HUES48 (cell line): Measurements from ENCODE around the gene FRMD4A.

Source experiments
- H3K27ac ChIP-seq: one replicate; pipeline ENCODE4 v1.7.0; 2013; ENCODE audit warnings: low read depth, low read length, inconsistent platforms
- H3K27me3 ChIP-seq: 2 replicates; pipeline ENCODE4 v1.6.1; 2013; ENCODE audit warnings: mild to moderate bottlenecking, low read length; ENCODE audit not compliant: control insufficient read depth, insufficient read depth
- H3K36me3 ChIP-seq: 2 replicates; pipeline ENCODE4 v1.6.1; 2013; ENCODE audit warnings: low read length; ENCODE audit not compliant: control insufficient read depth, insufficient read depth
- H3K4me1 ChIP-seq: 2 replicates; pipeline ENCODE4 v1.6.1; 2013; ENCODE audit warnings: mild to moderate bottlenecking, low read length; ENCODE audit not compliant: control insufficient read depth, insufficient read depth
- H3K4me3 ChIP-seq: 2 replicates; pipeline ENCODE4 v1.5.1; 2013; ENCODE audit warnings: mild to moderate bottlenecking, low read depth, low read length
- H3K9ac ChIP-seq: 2 replicates; pipeline ENCODE4 v1.6.1; 2013; ENCODE audit warnings: mild to moderate bottlenecking, low read depth, low read length, moderate library complexity
- H3K9me3 ChIP-seq: 2 replicates; pipeline ENCODE4 v1.6.1; 2013; ENCODE audit warnings: low read length; ENCODE audit not compliant: control insufficient read depth, insufficient read depth

The FRMD4A gene

GRCh38 chr10:14126697-14127440 is 203.9 kb downstream of the FRMD4A start:
- Histone ChIP-seq H3K27me3 (no peaks in the 10 kb centered on the region), H3K36me3 (no peaks in the 10 kb centered on the region), H3K9me3 (no peaks in the 10 kb centered on the region), H3K27ac (no peak overlapping the region), H3K9ac (no peak overlapping the region), H3K4me1 (peaks cover 3% of the 10 kb centered on the region; the same call in 1 of the 2 replicates), H3K4me3 (no peak overlapping the region)

DNA sequence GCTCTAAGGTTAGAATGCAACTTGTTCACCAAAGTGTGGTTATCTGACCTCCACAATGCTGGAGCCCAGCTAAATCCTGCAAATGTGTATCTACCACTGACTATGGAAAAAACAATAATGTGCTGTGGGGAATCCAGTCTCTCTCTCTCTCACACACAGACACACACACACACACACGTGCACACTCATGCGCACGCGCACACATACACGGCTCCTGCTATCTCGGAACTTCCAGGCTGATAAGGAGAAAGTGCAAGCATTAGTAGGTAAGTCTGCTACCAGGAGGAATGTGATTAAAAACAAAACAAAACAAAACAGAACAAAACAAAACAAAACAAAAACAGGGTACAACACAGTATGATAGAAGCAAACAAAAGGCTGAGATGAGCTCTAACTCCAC is 205.2 kb downstream of the FRMD4A start:
- Histone ChIP-seq H3K9ac (no peak overlapping the region), H3K36me3 (no peaks in the 10 kb centered on the region), H3K4me1 (peaks cover 3% of the 10 kb centered on the region; the same call in 1 of the 2 replicates), H3K27me3 (no peaks in the 10 kb centered on the region), H3K27ac (no peak overlapping the region), H3K9me3 (no peaks in the 10 kb centered on the region), H3K4me3 (no peak overlapping the region)

- no peaks in the 10 kb centered on the region for H3K36me3 ChIP-seq
- peaks cover 3% of the 10 kb centered on the region; the same call in 1 of the 2 replicates for H3K4me1 ChIP-seq
- H3K4me3 ChIP-seq: no peak overlapping the region
- no peaks in the 10 kb centered on the region for H3K27me3 ChIP-seq
- H3K9ac ChIP-seq: no peak overlapping the region
- no peak overlapping the region for H3K27ac ChIP-seq
- H3K9me3 ChIP-seq: no peaks in the 10 kb centered on the region
These were observed 205.8 kb downstream of the FRMD4A start for GRCh38 chr10:14124941-14125340.

- H3K36me3 ChIP-seq: no peaks in the 10 kb centered on the region
- H3K27me3 ChIP-seq: no peaks in the 10 kb centered on the region
- H3K9me3 ChIP-seq: no peaks in the 10 kb centered on the region
- H3K9ac ChIP-seq: no peak overlapping the region
- no peak overlapping the region for H3K4me3 ChIP-seq
- H3K4me1 ChIP-seq: no peaks in the 10 kb centered on the region
- H3K27ac ChIP-seq: no peak overlapping the region
These were observed 207.6 kb downstream of the FRMD4A start for GRCh38 chr10:14123139-14123538.

- no peak overlapping the region for H3K9ac ChIP-seq
- no peak overlapping the region for H3K4me3 ChIP-seq
- H3K27ac ChIP-seq: no peak overlapping the region
- H3K4me1 ChIP-seq: no peaks in the 10 kb centered on the region
- H3K27me3 ChIP-seq: no peaks in the 10 kb centered on the region
- H3K9me3 ChIP-seq: no peaks in the 10 kb centered on the region
- no peaks in the 10 kb centered on the region for H3K36me3 ChIP-seq
These were observed 209.9 kb downstream of the FRMD4A start for GRCh38 chr10:14120812-14121211.

- Histone ChIP-seq H3K4me3 (no peak overlapping the region), H3K36me3 (no peaks in the 10 kb centered on the region), H3K9me3 (no peaks in the 10 kb centered on the region), H3K4me1 (no peaks in the 10 kb centered on the region), H3K27me3 (no peaks in the 10 kb centered on the region), H3K9ac (no peak overlapping the region), H3K27ac (no peak overlapping the region)
These were observed 211.8 kb downstream of the FRMD4A start for GRCh38 chr10:14118953-14119352.

GRCh38 chr10:14116837-14117236 is 213.9 kb downstream of the FRMD4A start:
- no peak overlapping the region for H3K4me3 ChIP-seq

DNA sequence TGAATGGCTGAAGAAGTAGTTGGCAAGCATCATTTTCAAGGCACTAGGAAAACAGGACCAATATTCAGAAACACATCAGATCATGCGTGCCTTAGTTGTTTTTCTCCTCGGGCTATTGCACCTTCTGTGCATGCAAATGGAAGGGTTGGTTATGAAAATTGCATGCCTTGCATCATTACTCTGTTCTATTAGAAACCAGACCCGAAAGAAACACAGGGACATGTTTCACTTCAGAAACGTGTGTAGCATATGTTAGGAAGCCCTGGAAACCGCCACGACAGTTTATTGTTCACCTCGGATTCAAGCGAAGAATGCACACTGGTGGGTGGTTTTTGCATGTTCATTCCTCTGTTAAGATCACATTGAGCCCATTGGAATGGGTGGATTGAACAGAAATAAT is 214.7 kb downstream of the FRMD4A start:
- Histone ChIP-seq H3K4me1 (no peaks in the 10 kb centered on the region), H3K4me3 (no peak overlapping the region), H3K36me3 (no peaks in the 10 kb centered on the region), H3K27me3 (no peaks in the 10 kb centered on the region), H3K9ac (no peak overlapping the region), H3K9me3 (no peaks in the 10 kb centered on the region), H3K27ac (no peak overlapping the region)

More at GRCh38 chr10:14116837-14117236, 213.9 kb downstream of the FRMD4A start:
- no peak overlapping the region for H3K9ac ChIP-seq
- no peaks in the 10 kb centered on the region for H3K36me3 ChIP-seq
- no peaks in the 10 kb centered on the region for H3K27me3 ChIP-seq
- H3K9me3 ChIP-seq: no peaks in the 10 kb centered on the region
- H3K27ac ChIP-seq: no peak overlapping the region
- no peaks in the 10 kb centered on the region for H3K4me1 ChIP-seq

DNA sequence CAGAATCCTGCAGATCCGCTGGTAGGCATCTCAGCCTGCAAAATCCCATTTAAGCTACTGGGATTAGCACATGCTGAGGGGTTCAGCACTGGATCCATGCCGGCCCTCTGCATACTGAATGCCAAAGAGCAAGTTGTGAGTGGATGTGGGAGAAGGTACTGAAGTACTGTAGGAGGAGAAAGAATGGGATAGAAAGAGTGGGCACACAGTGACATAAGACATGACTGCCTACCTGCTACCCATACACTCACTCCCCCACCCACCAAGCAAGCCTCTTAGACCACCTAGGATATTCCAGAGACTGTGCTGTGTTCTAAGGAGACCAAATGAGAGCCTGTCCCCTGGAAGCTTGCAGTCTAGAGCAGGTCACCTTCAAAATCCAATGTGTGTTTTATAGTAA is 215.9 kb downstream of the FRMD4A start:
- no peaks in the 10 kb centered on the region for H3K36me3 ChIP-seq
- H3K9ac ChIP-seq: no peak overlapping the region
- no peak overlapping the region for H3K4me3 ChIP-seq
- H3K4me1 ChIP-seq: no peaks in the 10 kb centered on the region
- H3K9me3 ChIP-seq: no peaks in the 10 kb centered on the region
- no peaks in the 10 kb centered on the region for H3K27me3 ChIP-seq
- no peak overlapping the region for H3K27ac ChIP-seq

DNA sequence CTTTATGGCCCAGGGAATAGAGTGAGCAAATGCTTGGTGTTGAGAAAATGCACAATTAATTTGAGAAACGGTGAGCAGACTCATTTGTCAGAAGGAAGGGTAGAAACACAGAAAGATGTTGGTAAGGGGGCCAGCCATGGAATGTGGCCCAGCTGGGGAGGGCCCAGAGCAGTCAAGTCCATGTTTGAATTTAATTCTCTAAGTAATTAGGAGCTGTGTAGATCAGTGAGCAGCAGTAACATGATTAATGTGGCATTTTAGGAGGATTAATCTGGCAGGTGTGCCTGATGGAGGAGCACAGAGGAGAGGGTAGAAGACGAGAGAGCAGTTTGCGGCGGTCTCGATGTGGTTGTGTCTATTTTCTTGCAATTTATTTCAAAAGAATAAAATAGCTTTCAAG is 218.7 kb downstream of the FRMD4A start:
- Histone ChIP-seq H3K9ac (no peak overlapping the region), H3K27me3 (no peaks in the 10 kb centered on the region), H3K4me3 (no peak overlapping the region), H3K9me3 (no peaks in the 10 kb centered on the region), H3K4me1 (no peaks in the 10 kb centered on the region), H3K36me3 (no peaks in the 10 kb centered on the region), H3K27ac (no peak overlapping the region)

GRCh38 chr10:14111208-14111607 is 219.5 kb downstream of the FRMD4A start:
- H3K27ac ChIP-seq: no peak overlapping the region

More at GRCh38 chr10:14111208-14111607, 219.5 kb downstream of the FRMD4A start:
- Histone ChIP-seq H3K9me3 (no peaks in the 10 kb centered on the region), H3K9ac (no peak overlapping the region), H3K36me3 (no peaks in the 10 kb centered on the region), H3K27me3 (no peaks in the 10 kb centered on the region), H3K4me1 (no peaks in the 10 kb centered on the region), H3K4me3 (no peak overlapping the region)
